Activated CD4-positive, alpha-beta T cell treated with anti-CD3 and anti-CD28 coated beads for 36 hours (primary cell): Measurements from ENCODE around the gene WNT1. TPM values are rescaled to one million over a fixed set of nuclear protein-coding genes. Genes with fewer than 3 reads are reported as not detected.
A peak's percentile ranks its signal among the peaks of the same experiment; 100 is the strongest.

Experiments used
- ATAC-seq: fragments of 200-7000 bp; cut with Tn5 transposase; one replicate; pipeline ENCODE4 v1.10.0; 2021; ENCODE audit warnings: mild to moderate bottlenecking, moderate library complexity
- CTCF ChIA-PET: fragments of 350-600 bp; sonication (Branson Sonifier 250); formaldehyde crosslinking; loops from one replicate; lab custom pipeline; 2021; ENCODE audit warnings: antibody characterized with exemption; lab: Charles Lee
- POLR2A ChIA-PET: fragments of 350-600 bp; sonication (Branson Sonifier 250); formaldehyde crosslinking; loops from one replicate; lab custom pipeline; 2021; ENCODE audit warnings: antibody characterized with exemption, inconsistent platforms; lab: Charles Lee
- DNase-seq: peaks from one replicate; pipeline ENCODE4 v3.0.0-alpha.2; 2020
- H3K27ac Mint-ChIP-seq: one replicate; pipeline ENCODE4 v1.8.0; 2021; ENCODE audit warnings: mixed read lengths
- H3K27me3 Mint-ChIP-seq: one replicate; pipeline ENCODE4 v1.8.0; 2021; ENCODE audit warnings: mixed read lengths
- H3K36me3 Mint-ChIP-seq: one replicate; pipeline ENCODE4 v1.8.0; 2021; ENCODE audit warnings: low read depth, mixed read lengths
- H3K4me1 Mint-ChIP-seq: one replicate; pipeline ENCODE4 v1.8.0; 2021; ENCODE audit warnings: mixed read lengths
- H3K4me3 Mint-ChIP-seq: one replicate; pipeline ENCODE4 v1.8.0; 2021; ENCODE audit warnings: mild to moderate bottlenecking, moderate library complexity, mixed read lengths
- H3K9me3 Mint-ChIP-seq: one replicate; pipeline ENCODE4 v1.8.0; 2021; ENCODE audit warnings: low read depth, mixed read lengths
- intact Hi-C, 2 experiments: fragments of 100-400 bp; cut with DNase I in 1 of 2; cut with micrococcal nuclease in 1 of 2; formaldehyde crosslinking; loops; one replicate each; pipeline versions ENCODE4 v1.14.2 to v1.15.1; 2022 to 2024; cut with DNase I, micrococcal nuclease
- total RNA-seq, 2 experiments: library from RNA; stranded (reverse); gene quantifications; one replicate each; pipeline ENCODE4 v1.2.3, GENCODE V29; 2021

WNT1 gene
- total RNA-seq, 2 experiments from 2014 or later, result not detected

DNA sequence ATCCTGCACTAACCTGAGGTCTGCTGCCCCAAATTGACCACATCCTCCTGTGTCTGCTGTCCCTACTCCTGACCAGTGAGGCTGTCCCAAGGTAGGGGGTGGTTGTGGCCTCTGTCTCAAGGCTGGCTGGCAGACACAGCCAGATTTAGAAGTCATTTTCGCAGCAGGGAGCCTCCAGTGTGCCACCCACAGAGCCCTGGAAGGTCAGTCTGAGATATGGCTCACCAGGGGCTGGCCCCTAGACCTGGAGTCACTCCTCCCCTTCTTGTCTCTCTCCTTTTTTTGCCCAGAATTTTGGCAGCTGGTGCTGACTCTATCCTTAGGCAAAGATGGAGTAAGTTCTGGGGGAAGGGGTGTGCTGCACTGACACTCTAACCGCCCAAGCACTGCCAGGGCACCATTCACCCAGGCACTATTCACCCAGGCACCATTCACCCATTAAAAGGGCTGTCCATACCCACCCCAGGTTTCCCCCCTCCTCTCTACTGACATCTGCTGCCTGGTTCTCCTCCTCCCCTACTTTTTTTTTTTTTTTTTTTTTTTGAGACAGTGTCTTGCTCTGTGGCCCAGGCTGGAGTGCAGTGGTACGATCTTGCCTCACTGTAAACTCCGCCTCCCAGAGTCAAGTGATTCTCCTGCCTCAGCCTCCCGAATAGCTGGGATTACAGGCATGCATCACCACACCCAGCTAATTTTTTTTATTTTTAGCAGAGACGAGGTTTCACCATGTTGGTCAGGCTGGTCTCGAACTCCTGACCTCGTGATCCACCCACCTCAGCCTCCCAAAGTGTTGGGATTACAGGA is 13.3 kb downstream of the WNT1 start:
- no peak for DNase-seq
- H3K27me3 Mint-ChIP-seq, result peaks cover 55% of the 10 kb centered on the region
- no peak overlapping the region for H3K27ac Mint-ChIP-seq
- POLR2A ChIA-PET, result no interaction called here
- CTCF ChIA-PET, result interaction anchor here (0.5 to 13.4 kb wide), 6 partner anchors 8 to 1086 kb away, joined by 3 to 246 read pairs (median 4); partner anchors contain the start of gene WNT1
- H3K9me3 Mint-ChIP-seq, result no peaks in the 10 kb centered on the region
- no peak overlapping the region for H3K4me3 Mint-ChIP-seq
- no peaks in the 10 kb centered on the region for H3K36me3 Mint-ChIP-seq
- peaks cover 6% of the 10 kb centered on the region for H3K4me1 Mint-ChIP-seq
- no peak for ATAC-seq
- intact Hi-C loops, result no loop called here

GRCh38 chr12:48993787-48994186 is 15.7 kb downstream of the WNT1 start:
- ChIA-PET CTCF (interaction anchor here (0.7 to 13.4 kb wide), 9 partner anchors 11 to 143 kb away, joined by 3 to 246 read pairs (median 5); partner anchors contain the start of genes RHEBL1 and WNT1), POLR2A (interaction anchor here (1.4 kb wide), 1 partner anchor 10 kb away, joined by 3 read pairs; no protein-coding TSS in a partner anchor)
- intact Hi-C loops, result no loop called here
- H3K27ac Mint-ChIP-seq, result no peak overlapping the region
- H3K4me3 Mint-ChIP-seq, result no peak overlapping the region
- H3K9me3 Mint-ChIP-seq, result no peaks in the 10 kb centered on the region
- peaks cover 55% of the 10 kb centered on the region for H3K27me3 Mint-ChIP-seq
- H3K4me1 Mint-ChIP-seq, result peaks cover 14% of the 10 kb centered on the region
- DNase-seq (no peak), ATAC-seq (no peak)
- no peaks in the 10 kb centered on the region for H3K36me3 Mint-ChIP-seq

DNA sequence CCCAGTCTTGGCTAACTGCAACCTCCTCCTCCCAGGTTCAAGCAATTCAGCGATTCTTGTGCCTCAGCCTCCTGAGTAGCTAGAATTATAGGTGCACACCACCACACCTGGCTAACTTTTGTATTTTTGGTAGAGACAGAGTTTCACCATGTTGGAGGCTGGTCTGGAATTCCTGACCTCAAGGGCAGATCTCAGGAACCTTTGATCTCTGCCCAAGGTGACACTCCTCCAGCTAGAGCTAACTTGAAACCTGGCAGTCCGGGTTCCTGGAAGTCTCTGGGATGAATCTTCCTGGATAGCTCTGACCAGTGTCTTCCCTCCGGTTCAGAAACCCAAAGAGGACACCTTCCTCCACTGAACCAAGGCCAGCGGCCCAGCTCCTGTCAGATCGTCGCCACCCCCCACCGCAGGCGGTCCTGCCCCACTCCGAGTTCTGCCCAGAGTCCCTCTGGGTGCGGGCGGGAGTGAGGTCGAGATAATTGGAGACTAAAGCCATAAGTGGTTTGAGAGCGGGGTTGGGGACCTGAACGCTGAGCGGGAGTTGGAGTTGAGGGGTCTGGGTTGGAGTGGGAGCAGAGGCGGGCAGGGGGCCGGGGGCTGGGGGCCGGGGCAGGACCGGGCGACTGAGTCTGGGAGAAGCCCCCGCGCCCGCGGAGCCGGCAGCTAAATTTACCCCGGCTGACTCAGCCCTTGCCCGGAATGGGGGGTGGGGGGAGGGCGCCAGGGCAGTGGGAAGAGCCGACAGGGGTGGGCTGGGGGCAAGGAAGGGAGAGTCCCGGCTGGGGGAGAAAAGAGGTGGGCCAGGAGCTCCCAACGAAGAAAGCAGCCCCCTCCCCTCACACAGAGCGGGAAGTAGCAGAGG is 16.3 kb downstream of the WNT1 start:
- no peak for DNase-seq
- Mint-ChIP-seq H3K27me3 (peaks cover 52% of the 10 kb centered on the region), H3K9me3 (no peaks in the 10 kb centered on the region), H3K36me3 (no peaks in the 10 kb centered on the region), H3K27ac (no peak overlapping the region), H3K4me1 (peaks cover 18% of the 10 kb centered on the region), H3K4me3 (no peak overlapping the region)
- ChIA-PET CTCF (interaction anchor here (0.5 to 13.4 kb wide), 7 partner anchors 11 to 141 kb away, joined by 3 to 246 read pairs (median 4); partner anchors contain the start of genes RHEBL1 and WNT1), POLR2A (no interaction called here)
- ATAC-seq, result no peak
- intact Hi-C loops, result loop anchor here (1.0 to 5.0 kb wide), 6 partner anchors 14 to 243 kb away; partner anchors contain the start of genes DDX23 (in 2 of the 2) and DHH (in 1 of the 2)

DNA sequence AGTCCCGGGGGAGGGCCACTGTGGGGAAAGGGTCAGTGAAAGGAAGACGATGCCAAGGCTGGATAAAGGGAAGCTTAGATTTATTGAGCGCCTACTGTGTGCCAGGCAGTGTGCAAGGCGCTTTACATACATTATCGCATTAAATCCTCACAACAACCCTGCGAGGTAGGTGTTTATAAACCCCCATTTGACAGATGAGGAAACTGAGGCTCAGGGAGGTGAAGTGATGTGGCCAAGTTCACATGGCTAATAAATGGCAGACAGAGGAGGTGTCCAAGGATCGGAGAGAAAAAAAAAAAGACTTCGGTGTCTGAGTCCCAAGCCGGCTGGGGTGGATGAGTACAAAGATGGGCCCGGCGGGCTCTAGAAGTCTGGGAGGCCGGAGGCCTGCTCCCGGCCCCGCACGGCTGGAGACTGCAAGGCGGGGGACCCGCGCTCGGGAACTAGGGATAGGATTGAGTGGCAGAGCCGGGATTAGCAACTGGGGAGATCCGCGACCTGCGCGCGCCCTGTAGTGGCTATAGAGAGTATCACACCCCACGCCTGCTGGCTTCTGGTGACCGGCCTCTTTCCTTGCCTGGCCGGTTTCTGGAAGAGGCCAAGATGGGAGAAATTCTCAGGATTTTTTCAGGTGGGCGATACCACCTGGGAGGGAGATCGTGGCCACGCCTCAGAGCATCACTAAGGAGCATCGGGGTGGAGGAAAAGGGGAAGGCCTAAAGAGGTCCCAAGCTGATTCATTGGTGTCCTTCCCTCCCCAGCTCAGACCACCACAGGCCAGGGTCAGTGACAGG is 17.2 kb downstream of the WNT1 start:
- intact Hi-C loops, result loop anchor here (1.0 to 5.0 kb wide), 6 partner anchors 15 to 243 kb away; partner anchors contain the start of genes DDX23 (in 2 of the 2) and DHH (in 1 of the 2)
- H3K4me3 Mint-ChIP-seq, result no peak overlapping the region
- DNase-seq, result peak; percentile 77
- peaks cover 26% of the 10 kb centered on the region for H3K4me1 Mint-ChIP-seq
- H3K27ac Mint-ChIP-seq, result no peak overlapping the region
- POLR2A ChIA-PET, result no interaction called here
- peaks cover 52% of the 10 kb centered on the region for H3K27me3 Mint-ChIP-seq
- CTCF ChIA-PET, result interaction anchor here (0.5 to 13.4 kb wide), 12 partner anchors 12 to 680 kb away, joined by 3 to 246 read pairs (median 6); partner anchors contain the start of genes ARF3, PRKAG1, RHEBL1 and WNT1
- ATAC-seq, result peak; percentile 13
- peaks cover 3% of the 10 kb centered on the region for H3K36me3 Mint-ChIP-seq
- H3K9me3 Mint-ChIP-seq, result no peaks in the 10 kb centered on the region

GRCh38 chr12:48996794-48997718 is 18.9 kb downstream of the WNT1 start:
- intact Hi-C loops, result loop anchor here (1.0 to 5.0 kb wide), 8 partner anchors 21 to 245 kb away; partner anchors contain the start of genes PRKAG1 (in 2 of the 2), DDX23 (in 1 of the 2) and DHH (in 1 of the 2)
- H3K27me3 Mint-ChIP-seq, result peaks cover 52% of the 10 kb centered on the region
- peak overlapping the region; percentile 14 for H3K4me3 Mint-ChIP-seq
- H3K9me3 Mint-ChIP-seq, result no peaks in the 10 kb centered on the region
- H3K27ac Mint-ChIP-seq, result no peak overlapping the region
- peak; percentile 84 for DNase-seq
- POLR2A ChIA-PET, result interaction anchor here (0.7 to 0.8 kb wide), 2 partner anchors 17 to 315 kb away, joined by 3 to 4 read pairs; partner anchors contain the start of gene KANSL2
- CTCF ChIA-PET, result interaction anchor here (0.6 to 13.4 kb wide), 33 partner anchors 9 to 518 kb away, joined by 3 to 246 read pairs (median 4); partner anchors contain the start of genes ARF3, DDX23, PRKAG1 and RHEBL1
- H3K36me3 Mint-ChIP-seq, result peaks cover 15% of the 10 kb centered on the region
- peak; percentile 60 for ATAC-seq
- peaks cover 26% of the 10 kb centered on the region for H3K4me1 Mint-ChIP-seq

DNA sequence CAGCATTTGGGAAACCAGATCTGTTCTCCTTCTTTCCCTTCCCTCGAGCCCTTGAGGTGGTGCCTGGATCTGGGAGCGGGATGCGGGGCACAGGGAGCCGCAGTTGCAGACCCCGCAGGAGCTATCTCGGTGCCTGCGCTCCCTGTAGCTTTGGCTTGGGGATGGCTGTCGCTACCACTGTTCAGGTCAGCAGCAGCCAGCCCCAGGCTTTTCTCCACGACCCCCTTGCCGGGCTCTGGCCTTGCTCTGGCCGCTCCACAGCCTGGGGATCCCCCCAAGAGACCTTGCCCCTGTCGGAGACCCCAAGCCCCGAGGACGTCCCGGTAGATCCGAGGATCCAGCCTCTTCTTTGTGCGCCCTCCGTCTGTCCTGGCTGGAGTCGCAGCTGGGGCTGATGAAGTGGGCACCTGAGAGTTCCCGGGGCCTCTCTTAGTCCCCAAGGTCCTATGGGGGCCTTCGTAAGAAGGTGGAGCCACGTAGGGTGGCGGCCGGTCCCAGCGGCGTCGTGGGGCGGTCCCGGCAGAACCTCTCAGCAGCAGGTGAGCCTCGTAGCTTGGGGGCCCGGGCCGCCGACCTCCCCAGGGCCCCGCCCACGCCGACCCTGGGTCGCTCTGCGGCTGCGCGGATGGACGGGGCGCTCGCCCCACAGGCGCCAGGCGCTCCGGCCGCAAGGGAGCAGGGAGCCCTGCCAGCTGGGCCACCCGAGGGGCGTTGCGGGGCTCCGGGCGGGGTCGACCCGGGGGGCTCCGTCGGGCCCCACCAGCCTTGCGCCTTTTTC is 19.8 kb downstream of the WNT1 start:
- Mint-ChIP-seq H3K36me3 (peaks cover 24% of the 10 kb centered on the region), H3K27me3 (peaks cover 53% of the 10 kb centered on the region), H3K4me1 (peaks cover 26% of the 10 kb centered on the region), H3K4me3 (peak overlapping the region; percentile 14), H3K27ac (no peak overlapping the region), H3K9me3 (no peaks in the 10 kb centered on the region)
- ATAC-seq, result no peak
- CTCF ChIA-PET, result interaction anchor here (0.6 to 13.4 kb wide), 27 partner anchors 9 to 517 kb away, joined by 3 to 246 read pairs (median 4); partner anchors contain the start of genes ARF3, DDX23, PRKAG1 and RHEBL1
- intact Hi-C loops, result loop anchor here (1.0 to 5.0 kb wide), 7 partner anchors 21 to 246 kb away; partner anchors contain the start of genes DDX23 (in 1 of the 2), DHH (in 1 of the 2) and PRKAG1 (in 1 of the 2)
- POLR2A ChIA-PET, result no interaction called here
- DNase-seq, result peak; percentile 51

GRCh38 chr12:48998497-48999353 is 20.6 kb downstream of the WNT1 start:
- ChIA-PET CTCF (interaction anchor here (0.6 to 13.4 kb wide), 24 partner anchors 8 to 874 kb away, joined by 3 to 246 read pairs (median 5); partner anchors contain the start of genes ARF3, DDX23, PRKAG1 and TROAP), POLR2A (interaction anchor here (0.6 kb wide), 3 partner anchors 21 to 377 kb away, joined by 4 to 5 read pairs (median 4); partner anchors contain the start of gene DDX23)
- peaks cover 48% of the 10 kb centered on the region for H3K27me3 Mint-ChIP-seq
- DNase-seq (peak; percentile 50), ATAC-seq (peak; percentile 31)
- intact Hi-C loops, result loop anchor here (1.0 to 5.0 kb wide), 5 partner anchors 21 to 246 kb away; partner anchors contain the start of genes DDX23 (in 1 of the 2) and DHH (in 1 of the 2)
- H3K9me3 Mint-ChIP-seq, result no peaks in the 10 kb centered on the region
- peaks cover 30% of the 10 kb centered on the region for H3K36me3 Mint-ChIP-seq
- peaks cover 26% of the 10 kb centered on the region for H3K4me1 Mint-ChIP-seq
- peak overlapping the region; percentile 48 for H3K4me3 Mint-ChIP-seq
- no peak overlapping the region for H3K27ac Mint-ChIP-seq
